Stimulated activated CD4-positive, alpha-beta T cell treated with anti-CD3 and anti-CD28 coated beads, Interleukin-1b, Interleukin-23, amount 100 ng/mL, for 1 hour (primary cell): ENCODE results near the gene NRIP2.
A peak's percentile ranks its signal among the peaks of the same experiment; 100 is the strongest.

Source experiments
- DNase-seq, 2 donors: peaks; one replicate each; pipeline ENCODE4 v3.0.0-alpha.2; 2020; ENCODE audit warnings: low read depth in 2 of 2

Gene NRIP2

GRCh38 chr12:2845280-2845679 lies 10.4 kb upstream of the NRIP2 start:
- DNase-seq: no peak

- no peak for DNase-seq
Measured at GRCh38 chr12:2844786-2845185, 10.0 kb upstream of the NRIP2 start.

- DNase-seq: no peak
Measured at GRCh38 chr12:2842948-2843347, 8.1 kb upstream of the NRIP2 start.

DNA sequence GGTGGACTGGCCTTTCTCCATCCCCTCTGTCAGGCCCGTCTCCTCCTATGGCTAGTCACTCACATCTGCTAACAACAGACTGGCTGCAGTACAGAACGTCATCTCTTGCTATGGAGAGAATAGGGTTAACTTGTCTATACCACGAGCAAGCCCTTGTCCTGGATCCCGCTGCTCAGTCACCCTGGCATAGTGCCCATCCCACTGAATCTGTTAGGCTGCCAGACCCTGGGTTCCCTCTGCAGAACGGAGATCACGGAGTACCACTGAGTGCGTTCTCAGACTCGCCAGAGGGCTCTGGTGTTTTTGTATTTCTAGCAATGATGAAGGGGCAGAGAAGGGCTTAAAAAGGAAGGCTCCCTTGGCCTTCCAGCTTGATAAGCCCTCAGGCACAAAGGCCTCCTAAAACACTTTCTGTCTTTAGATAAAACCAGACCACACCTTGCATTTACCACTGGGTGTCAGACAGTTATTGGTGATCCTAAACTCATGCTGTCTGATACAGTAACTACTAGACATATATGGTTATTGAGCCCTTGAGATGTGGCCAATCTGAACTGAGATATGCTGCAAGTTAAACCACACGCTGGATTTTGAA lies 6.3 kb upstream of the NRIP2 start:
- no peak for DNase-seq

DNA sequence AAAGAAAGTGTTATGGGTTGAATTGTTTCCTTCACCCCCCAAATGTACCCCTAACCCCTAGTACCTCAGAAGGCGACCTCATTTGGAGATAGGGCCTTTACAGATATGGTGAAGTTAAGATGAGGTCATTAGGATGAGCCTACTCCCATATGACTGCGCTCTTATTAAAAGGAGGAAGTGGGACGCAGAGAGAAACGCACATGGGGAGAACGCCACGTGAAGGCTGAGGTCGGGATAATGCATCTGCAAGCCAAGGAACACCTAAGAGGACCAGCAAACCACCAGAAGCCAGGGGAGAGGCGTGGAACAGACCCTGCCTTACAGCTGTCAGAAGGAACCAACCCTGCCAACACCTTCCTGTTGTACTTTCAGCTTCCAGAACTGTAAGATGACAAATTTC lies 1.7 kb upstream of the NRIP2 start:
- no peak for DNase-seq

DNA sequence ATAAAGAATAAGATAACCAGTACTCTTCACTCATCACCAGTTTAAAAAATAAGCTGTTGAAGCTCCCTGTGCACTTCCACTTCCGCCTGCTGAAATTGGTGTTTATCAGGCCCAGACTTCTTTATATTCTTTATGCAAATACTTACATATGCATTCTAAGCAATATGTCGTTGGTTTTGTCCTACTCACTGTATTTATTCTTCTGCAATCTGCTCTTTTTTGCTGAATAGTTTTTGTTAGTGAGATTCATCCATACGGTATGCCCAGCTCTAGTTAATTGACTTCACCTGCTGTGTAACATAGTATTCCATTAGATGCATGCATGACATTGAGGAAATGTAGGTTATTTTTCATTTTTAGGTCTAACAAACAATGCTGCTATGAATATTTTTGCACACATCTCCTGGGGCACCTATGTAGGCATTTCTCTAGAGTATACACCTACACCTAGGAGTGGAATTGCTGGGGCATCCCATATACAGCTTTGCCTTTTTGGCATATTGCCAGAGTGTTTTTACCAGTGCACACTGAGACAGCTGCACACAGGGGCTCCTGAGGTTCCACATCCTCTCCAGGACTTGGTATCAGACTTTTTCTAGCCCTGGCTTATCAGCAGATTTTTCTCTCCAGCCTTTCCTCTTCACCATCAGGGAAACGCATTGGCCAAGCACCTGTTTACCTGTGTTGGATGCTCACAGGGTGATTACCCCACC lies 1.0 kb upstream of the NRIP2 start:
- no peak for DNase-seq

DNA sequence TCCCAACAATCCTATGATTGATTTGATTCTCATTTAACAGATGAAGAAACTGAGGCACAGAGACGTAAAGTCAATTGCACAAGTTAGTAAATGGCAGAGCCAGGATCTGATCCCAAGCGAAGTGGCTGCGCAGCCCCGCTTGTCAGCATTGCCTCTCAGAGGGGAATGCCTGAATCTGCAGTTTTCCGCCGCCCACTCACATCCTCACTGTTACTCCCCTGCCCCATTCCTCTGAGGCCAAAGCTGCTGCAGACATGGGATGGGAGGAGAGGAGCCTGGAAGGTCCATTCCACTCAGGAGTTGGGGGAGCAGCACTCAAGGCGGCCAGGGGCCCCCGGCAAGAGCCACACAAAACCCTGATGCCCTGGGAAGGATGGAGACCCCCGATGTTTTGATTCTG lies 1.0 kb downstream of the NRIP2 start:
- DNase-seq: no peak

DNA sequence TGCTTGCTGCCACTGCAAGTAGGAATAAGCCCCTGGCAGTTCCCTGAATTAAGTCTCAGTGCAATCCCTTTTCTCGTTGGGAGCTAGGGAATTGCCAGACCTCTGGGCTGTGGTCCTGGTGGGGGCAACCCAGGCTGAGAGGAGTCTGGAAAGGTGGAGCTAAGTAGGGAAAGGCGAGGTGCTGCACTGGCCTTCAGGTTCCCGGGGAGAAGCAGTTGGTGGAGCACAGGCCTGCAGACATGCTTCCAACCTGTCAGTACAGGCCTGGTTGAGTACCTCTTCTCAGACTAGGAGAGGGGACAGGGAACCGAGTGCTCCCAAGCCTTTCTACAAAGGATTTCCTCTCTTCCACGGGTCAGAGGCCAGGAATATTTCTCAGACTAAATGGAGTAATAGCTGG lies 1.5 kb downstream of the NRIP2 start:
- DNase-seq: no peak

- no peak for DNase-seq
Measured at GRCh38 chr12:2832550-2833127, 2.2 kb downstream of the NRIP2 start.

DNA sequence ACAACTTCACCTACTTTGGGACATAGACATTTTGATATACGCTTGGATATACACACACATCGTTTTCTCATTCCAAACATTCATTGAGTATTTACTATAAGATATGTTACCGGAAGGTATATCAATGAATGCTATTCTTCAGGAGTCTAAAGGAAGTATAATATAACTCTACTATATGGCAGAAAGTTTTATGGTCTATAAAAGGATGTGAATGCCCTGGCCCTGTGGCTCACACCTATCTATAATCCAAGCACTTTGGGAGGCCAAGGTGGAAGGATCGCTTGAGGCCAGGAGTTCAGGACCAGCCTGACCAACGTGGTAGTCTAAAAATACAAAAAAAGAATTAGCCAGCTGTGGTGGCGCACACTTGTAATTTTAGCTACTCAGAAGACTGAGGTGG lies 5.6 kb downstream of the NRIP2 start:
- DNase-seq: no peak

GRCh38 chr12:2826721-2827515 lies 7.9 kb downstream of the NRIP2 start:
- DNase-seq: no peak

- no peak for DNase-seq
Measured at GRCh38 chr12:2826036-2826435, 8.8 kb downstream of the NRIP2 start.

DNA sequence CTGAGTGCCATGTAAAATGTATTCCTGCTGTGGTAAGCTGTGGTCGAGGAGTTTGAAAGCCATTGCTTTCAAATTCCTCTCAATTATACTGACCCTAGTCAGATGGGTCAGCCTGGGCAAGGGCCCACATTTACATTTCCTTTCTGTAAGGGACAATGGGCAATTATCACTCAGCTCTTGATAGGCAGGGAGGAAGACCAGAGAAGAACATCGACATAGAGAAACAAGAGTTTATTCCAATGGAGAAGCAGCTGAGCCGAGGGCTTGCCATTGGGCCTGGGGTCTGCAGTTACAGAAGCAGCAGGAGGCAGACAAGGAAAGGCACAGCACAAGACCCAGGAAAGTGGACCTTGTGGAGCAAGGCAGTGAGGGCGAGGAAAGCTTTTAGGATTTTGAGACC lies 9.7 kb downstream of the NRIP2 start:
- no peak for DNase-seq

DNA sequence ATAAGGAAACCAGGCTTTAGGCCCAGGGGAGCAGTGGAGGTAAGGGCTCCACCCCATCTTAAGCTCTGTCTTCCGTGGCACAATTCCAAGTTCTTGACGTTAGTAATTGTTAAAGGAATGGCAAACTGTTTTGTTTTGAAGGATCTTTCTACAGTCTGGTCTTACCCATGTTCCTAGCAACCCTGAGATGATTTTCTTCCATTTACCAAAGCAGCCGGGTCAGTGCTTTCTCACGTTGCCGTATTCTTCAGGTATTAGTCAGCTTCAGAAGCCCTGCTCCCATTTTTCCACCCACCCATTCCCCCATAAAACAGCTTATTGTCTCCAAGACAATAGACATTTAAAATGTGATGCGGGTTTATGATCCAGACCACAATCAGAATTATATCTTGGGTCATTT lies 10.3 kb downstream of the NRIP2 start:
- no peak for DNase-seq

GRCh38 chr12:2823483-2823882 lies 11.4 kb downstream of the NRIP2 start:
- DNase-seq: no peak

DNA sequence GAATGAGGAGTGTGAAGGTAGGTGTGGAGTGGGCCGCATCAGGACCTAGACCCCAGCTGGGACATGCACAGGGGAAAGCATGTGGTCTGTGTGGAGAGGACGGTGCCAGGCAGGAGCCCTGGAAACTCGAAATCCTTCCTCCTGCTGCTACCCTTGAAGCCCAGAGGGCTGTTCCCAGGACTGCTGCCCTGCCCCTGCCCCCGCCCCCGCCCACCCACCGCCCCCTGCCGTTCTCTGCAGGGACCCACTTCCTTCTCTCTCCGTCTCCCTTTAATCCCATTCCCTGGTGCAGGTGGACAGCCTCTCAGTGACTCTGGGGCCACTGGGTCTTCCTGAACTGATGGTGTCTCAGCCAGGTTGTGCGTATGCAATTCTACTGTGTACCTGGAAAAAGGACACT lies 14.4 kb downstream of the NRIP2 start:
- no peak for DNase-seq

DNA sequence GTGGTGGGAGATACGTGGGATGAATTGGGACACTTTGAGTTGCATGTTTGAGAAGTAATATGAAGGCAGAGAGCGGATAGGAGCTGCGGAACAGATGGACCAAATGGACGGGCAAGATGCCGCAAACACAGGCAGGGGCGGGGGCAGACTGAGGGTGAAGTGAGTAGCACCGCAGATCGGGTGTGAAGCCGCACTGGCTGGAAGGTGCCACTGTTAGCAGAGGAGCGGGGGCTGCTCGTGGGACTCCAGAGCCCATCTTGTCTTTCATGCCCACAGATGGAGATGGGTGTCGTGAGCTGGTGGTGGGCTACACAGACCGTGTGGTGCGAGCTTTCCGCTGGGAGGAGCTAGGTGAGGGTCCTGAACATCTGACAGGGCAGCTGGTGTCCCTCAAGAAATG lies 15.0 kb downstream of the NRIP2 start:
- no peak for DNase-seq

DNA sequence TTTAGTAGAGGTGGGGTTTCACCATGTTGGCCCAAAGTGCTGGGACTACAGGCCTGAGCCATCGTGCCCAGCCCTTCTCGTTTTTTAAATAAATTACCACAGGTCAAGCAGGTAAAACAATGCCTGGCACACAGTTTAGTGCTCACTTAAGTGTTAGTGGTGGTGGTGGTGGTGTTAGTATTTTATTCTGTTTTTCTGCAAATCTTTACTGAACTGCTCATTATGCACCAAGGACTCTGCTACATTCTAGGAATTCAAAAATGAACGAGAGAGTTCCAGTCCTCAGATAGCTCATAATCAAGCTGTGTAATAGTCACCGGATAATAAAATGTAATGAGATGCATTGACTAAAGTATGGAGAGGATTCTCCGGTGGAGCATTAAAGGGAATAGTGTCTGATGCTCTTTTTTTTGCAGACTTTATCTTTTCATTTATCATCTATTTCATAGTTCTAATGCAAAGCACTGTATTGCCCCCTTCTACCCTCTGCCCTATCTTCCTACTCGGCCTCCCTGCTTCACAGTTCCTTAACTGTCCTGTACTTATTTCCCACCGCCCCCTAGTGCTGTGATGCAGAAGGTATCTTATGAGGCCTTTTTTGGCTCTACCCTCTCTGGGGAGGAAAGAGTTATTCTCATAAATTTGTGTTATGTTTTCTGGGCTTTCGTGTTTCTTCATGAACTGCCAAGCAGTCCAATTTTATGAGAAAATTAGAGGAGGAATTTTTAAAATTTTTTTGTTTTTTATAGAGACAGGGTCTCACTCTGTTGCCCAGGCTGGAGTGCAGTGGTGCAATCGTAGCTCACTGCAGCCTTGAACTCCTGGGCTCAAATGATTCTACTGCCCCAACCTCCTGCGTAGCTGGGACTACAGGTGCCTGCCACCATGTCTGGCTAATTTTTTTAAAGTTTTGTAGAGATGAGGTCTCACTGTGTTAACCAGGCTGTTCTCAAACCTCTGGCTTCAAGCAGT lies 21.3 kb downstream of the NRIP2 start:
- DNase-seq: no peak

- peak; percentile 82 to 86 for DNase-seq
Measured at GRCh38 chr12:2812290-2813213, 22.3 kb downstream of the NRIP2 start, which contains the start of gene ITFG2. Gene ITFG2, plus strand, starts transcription at chr12:2812668. Its CDS starts 93 bp downstream, at chr12:2812761.

GRCh38 chr12:2811801-2812200 lies 23.0 kb downstream of the NRIP2 start:
- DNase-seq: no peak
